Uterus (tissue), 2 donors: Measurements from ENCODE around the gene LEKR1.
"Not testable (repeated sequence)": the region's sequence is repeated elsewhere in the genome, so short reads cannot be mapped to it uniquely, and the experiment has no call there.

Source experiments
- CTCF ChIP-seq, 4 experiments: fragments of 200-600 bp in 2 of 4; fragments of 450-650 bp in 2 of 4; sonication (generic) in 2 of 4; IDR thresholded peaks; one replicate each; pipeline ENCODE4 v1.5.1; 2016 to 2019; ENCODE audit warnings: antibody characterized with exemption in 4 of 4, mild to moderate bottlenecking in 2 of 4, moderate library complexity in 1 of 4
- POLR2A ChIP-seq, 2 donors: fragments of 450-650 bp; IDR thresholded peaks; one replicate each; pipeline ENCODE4 v1.6.1; 2016; ENCODE audit warnings: antibody characterized with exemption in 2 of 2, mild to moderate bottlenecking in 1 of 2, moderate library complexity in 1 of 2

GRCh38 chr3:156879491-156879890, 53.3 kb downstream of the LEKR1 start:
- not testable (repeated sequence) for TF ChIP-seq CTCF, POLR2A (IDR thresholded peaks at IDR 0.05)
